ENCODE results near the gene TMEM45A.

DNA sequence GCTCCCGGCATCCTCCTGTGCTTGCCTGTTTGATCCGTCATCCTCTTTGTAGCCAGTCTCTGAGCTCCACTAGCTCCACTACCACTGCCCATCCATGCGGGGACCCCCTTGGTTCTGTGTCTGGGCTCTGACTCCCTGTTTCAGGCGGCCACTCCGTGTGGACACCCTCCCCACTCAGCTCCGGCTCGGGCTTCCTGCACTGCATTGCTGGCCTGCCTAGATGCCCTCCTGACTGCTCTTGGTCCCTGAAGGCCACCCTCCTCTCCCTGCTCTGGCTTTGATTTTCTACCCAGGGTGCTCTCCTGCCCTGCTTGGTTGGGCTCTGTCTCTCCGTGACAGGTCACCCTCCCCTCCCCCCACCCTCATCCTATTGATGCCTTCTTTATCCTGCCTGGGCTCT, 112.9 kb downstream of the TMEM45A start:
- no peak for TF ChIP-seq EZH2phosphoT487 (conservative IDR thresholded peaks at IDR 0.05; ENCODE audit: low read length)
- TF ChIP-seq, protein P1, sequence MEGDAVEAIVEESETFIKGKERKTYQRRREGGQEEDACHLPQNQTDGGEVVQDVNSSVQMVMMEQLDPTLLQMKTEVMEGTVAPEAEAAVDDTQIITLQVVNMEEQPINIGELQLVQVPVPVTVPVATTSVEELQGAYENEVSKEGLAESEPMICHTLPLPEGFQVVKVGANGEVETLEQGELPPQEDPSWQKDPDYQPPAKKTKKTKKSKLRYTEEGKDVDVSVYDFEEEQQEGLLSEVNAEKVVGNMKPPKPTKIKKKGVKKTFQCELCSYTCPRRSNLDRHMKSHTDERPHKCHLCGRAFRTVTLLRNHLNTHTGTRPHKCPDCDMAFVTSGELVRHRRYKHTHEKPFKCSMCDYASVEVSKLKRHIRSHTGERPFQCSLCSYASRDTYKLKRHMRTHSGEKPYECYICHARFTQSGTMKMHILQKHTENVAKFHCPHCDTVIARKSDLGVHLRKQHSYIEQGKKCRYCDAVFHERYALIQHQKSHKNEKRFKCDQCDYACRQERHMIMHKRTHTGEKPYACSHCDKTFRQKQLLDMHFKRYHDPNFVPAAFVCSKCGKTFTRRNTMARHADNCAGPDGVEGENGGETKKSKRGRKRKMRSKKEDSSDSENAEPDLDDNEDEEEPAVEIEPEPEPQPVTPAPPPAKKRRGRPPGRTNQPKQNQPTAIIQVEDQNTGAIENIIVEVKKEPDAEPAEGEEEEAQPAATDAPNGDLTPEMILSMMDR (IDR thresholded peaks at IDR 0.05; ENCODE audit: insufficient read depth, low read length, poor library complexity, severe bottlenecking): no peak

Measured in SU-DHL-6 (cell line).